Activated CD4-positive, alpha-beta T cell treated with anti-CD3 and anti-CD28 coated beads, Interleukin-2, amount 50 U/mL, for 16 hours (primary cell): ENCODE measurements around the gene RRP1.

Experiments used
- DNase-seq: peaks from one replicate; pipeline ENCODE4 v3.0.0-alpha.2; 2020

RRP1 gene

DNA sequence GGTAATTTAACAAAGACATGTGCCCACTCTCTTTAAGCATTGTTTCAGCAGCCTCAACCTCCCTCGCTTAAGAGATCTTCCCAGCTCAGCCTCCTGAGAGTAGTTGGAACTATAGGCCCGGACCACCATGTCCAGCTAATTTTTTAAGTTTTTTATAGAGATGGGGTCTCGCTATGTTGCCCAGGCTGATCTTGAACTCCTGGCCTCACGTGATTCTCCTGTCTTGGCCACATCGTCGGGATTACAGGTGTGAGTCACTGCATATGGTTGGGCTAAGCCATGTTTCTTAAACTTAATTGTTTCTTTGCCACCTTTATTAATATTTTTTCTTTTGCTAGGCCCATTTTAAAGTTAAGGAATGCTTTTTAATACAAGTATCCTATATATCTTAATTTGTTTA, 57.1 kb downstream of the RRP1 start:
- DNase-seq, result no peak

DNA sequence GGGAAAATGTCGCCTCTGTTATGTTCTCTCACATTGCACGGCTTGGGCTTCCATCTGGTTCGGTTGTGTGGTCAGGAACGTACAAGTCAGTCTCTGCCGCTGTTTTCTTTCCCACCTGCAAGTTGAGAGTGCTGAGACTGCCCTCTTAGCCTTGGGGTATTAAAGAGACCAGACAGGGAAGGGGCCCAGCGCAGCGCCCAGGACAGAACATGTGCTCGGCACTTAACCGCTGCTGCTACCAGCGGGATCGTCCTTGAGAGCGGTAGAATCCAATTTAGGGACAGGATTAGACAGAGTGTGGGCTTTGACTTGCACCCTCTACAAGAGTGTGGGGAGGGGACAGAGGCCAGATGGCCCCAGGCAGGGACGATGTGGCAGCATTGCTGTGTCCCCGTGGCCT, 57.9 kb downstream of the RRP1 start:
- DNase-seq, result no peak

DNA sequence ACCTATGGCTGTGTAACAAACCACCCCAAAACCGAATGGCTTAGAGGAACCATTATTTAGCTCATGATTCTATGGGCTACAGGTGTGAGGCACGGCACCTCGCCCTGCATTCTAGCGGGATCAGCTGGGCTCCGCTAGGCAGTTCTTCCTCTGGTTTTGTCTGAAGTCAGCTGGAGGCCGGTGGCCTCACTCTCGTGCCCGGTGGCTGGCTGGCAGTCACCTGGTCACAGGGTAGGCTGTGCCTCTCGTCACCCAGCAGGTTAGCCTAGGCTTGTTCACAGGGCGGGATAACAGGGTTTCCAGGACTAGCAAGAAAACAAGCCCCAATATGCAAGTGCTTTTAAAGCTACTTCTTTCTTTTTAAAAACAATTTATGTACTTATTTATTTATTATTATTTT, 59.4 kb downstream of the RRP1 start:
- no peak for DNase-seq

DNA sequence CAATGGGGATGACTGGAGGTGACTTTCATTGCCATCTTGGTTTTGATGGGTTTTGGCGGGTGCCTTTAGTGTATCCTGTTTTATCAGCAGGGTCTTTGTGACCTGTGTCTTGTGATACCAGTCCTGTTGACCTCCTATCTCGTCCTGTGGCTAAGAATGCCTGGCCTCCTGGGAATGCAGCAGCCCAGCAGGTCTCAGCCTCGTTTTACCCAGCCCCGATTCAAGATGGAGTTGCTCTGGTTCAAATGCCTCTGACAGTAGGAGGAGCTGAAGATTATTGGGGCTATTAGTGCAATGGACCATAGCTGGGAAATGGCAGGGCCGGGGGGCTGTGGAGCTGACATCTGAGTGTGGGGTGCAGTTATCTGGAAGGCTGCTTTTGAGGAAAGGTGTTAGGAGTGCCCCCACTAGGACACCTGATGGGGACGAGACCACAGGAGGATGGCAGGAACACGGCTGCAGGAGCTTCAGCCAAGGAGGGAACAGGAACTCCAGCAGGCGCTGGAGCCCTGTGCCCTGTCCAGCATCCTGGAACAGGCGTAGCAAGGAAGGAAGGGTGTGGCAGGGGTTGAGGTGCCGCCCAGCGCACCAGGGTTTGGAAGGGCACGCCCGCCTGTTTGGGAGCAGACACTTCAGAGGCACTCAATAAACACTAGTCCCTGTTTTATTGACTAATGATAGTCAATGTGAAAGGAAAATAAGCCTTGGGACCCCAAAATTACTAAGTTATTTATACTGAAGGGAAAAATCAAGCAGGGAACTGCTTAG, 60.3 kb downstream of the RRP1 start:
- DNase-seq, result no peak

DNA sequence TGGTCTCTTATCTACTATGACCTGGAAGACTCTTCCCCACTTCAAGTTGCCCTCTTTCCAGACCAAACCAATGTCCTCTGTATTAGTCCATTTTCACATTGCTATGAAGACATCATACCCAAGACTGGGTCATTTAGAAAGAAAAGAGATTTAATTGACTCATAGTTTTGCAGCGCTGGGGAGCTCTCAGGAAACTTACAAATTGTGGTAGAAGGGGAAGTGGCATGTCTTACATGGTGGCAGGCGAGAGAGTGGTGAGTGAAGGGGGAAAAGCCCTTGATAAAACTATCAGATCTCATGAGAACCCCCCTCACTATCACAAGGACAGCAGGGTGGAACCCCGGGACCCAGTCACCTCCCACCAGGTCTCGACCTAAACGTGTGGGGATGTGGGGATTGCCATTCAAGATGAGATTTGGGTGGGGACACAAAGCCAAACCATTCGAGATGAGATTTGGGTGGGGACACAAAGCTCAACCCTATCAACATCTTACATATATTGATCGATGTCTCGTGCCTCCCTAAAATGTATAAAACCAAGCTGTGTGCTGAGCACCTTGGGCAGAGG, 61.4 kb downstream of the RRP1 start:
- DNase-seq, result no peak

DNA sequence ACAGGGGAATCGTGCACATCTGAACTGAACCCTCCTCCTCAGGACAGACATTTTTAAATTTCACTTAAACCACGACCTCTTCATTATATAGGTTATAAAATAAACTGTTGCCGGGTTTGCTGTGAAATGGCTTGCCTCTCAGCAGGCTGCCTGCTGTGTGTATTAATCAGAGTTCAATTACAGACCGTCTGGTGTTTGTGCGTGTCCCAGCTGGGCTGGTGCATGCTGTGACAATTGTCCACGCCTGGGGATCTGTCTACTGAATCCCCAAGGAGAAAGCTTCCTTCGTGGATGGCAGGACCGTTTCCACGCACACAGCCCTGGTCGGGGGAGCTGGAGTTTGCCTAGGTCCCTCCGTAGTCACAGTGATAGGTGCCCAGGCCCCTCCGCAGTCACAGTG, 62.2 kb downstream of the RRP1 start:
- no peak for DNase-seq

DNA sequence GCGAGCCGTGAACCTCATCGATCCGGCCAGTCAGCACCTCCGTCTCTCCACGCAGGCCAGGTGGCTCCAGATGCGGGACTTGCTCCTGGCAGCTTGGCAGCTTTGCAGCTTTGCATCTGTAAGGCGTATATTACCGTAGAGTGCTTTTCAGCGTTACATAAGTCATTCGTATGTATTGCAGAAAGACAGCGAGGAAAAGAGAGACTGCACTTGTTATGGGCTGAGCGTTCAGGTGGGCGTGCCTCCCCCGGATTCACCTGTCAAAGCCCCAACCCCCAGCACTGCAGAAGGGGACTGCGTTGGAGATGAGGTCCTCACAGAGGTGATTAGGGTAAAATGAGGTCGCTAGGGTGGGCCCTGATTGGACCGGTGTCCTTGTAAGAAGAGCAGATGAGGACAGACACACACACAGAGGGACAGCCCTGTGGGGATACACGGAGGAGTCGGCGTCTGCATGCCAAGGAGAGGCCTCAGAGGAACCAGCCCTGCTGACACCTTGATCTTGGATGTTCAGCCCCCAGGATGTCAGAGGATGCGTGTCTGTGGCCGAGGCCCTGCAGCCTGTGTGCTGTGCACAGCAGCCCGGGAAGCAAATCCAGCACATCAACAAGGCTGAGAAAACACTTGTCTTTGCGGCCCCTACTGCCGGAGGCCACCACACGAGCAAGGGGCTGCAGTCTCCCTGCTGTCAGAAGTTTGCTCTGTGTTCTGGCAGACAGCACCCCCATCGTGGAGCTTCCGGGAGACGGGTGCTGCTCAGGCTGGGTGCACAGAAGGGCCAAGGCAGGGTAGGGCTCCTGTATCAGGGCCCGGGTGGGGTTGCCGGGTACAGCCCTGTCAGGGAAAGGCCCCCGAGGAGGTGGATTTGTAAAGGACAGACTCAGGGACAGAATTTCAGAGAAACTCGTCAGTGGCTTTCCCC, 64.7 kb downstream of the RRP1 start:
- DNase-seq, result no peak
